Endothelial cell of umbilical vein (primary cell): Measurements from ENCODE around the gene GJB5.

ENCODE experiments used
- CTCF ChIP-seq, 2 donors: IDR thresholded peaks; 1 replicate in 1 of 2; 2 replicates in 1 of 2; pipeline ENCODE4 v1.5.1; 2011; ENCODE audit warnings: low read length in 2 of 2, mild to moderate bottlenecking in 2 of 2, moderate library complexity in 2 of 2, control low read depth in 1 of 2, inconsistent platforms in 1 of 2, low read depth in 1 of 2; ENCODE audit not compliant: insufficient read depth in 1 of 2; ENCODE audit errors: extremely low read depth in 1 of 2
- EZH2 ChIP-seq: IDR thresholded peaks from 2 replicates; pipeline ENCODE4 v1.6.1; 2012; ENCODE audit warnings: borderline replicate concordance, low read depth, mild to moderate bottlenecking, moderate library complexity, low read length, inconsistent platforms; ENCODE audit not compliant: severe bottlenecking
- FOS ChIP-seq: IDR thresholded peaks from 2 replicates; pipeline ENCODE4 v1.6.1; 2011; ENCODE audit warnings: mild to moderate bottlenecking, low read length, moderate library complexity, borderline replicate concordance; ENCODE audit not compliant: insufficient read depth
- GATA2 ChIP-seq: IDR thresholded peaks from 2 replicates; pipeline ENCODE4 v1.7.0; 2011; ENCODE audit warnings: low read depth, mild to moderate bottlenecking, moderate library complexity, mixed read lengths, low read length; ENCODE audit not compliant: insufficient read length, insufficient read depth
- JUN ChIP-seq: IDR thresholded peaks from 2 replicates; pipeline ENCODE4 v1.6.1; 2011; ENCODE audit warnings: borderline replicate concordance, low read depth; ENCODE audit not compliant: insufficient read length, insufficient read depth
- MYC ChIP-seq: IDR thresholded peaks from one replicate; pipeline ENCODE4 v1.6.1; 2011; ENCODE audit warnings: mild to moderate bottlenecking, low read depth, low read length
- POLR2A ChIP-seq: IDR thresholded peaks from 2 replicates; pipeline ENCODE4 v1.6.1; 2012; ENCODE audit warnings: low read depth, mild to moderate bottlenecking, control low read depth, low read length
- POLR2AphosphoS5 ChIP-seq: IDR thresholded peaks from 2 replicates; pipeline ENCODE4 v1.6.1; 2012; ENCODE audit warnings: low read depth, mild to moderate bottlenecking, control low read depth, low read length, moderate library complexity; ENCODE audit not compliant: insufficient read depth
- TF ChIP-seq, protein P1 (sequence below): IDR thresholded peaks from 2 replicates; pipeline ENCODE4 v1.6.1; 2011; ENCODE audit not compliant: insufficient read depth, insufficient read length

DNA sequence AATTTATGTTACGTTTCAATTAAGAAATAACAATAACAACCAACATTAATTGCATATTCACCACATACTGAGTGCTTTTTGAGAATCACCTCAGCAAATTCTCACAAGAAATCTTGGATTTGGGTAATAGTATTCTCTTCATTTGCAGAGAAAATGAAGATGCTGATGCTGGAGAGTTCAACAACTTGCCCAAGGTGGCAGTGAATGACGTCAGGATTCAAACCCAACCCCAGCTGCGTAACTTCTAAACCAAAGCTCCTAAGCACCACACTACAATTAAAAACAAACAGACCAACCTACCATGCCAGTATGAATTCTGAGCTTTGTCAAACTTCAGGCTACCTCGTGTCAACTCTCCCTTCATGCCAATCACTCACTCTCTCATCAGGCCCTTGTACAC is 46.7 kb upstream of the GJB5 start:
- TF ChIP-seq, protein P1, sequence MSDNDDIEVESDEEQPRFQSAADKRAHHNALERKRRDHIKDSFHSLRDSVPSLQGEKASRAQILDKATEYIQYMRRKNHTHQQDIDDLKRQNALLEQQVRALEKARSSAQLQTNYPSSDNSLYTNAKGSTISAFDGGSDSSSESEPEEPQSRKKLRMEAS = no peak
- no peak for TF ChIP-seq CTCF (IDR thresholded peaks at IDR 0.05; ENCODE audit: extremely low read depth in 1 of 2, insufficient read depth in 1 of 2, low read depth in 1 of 2, low read length in 2 of 2)
- TF ChIP-seq POLR2A = no peak
- no peak for TF ChIP-seq EZH2
- no peak for TF ChIP-seq MYC
- no peak for TF ChIP-seq JUN
- no peak for TF ChIP-seq POLR2AphosphoS5
- TF ChIP-seq GATA2 = no peak
- TF ChIP-seq FOS = no peak
